AG10803 (cell line): ENCODE data around the gene ARPC2.

Source experiments
- DNase-seq: peaks from one replicate; pipeline ENCODE4 v3.0.0; 2010; ENCODE audit warnings: low read depth
- H3K4me3 ChIP-seq: 2 replicates; pipeline ENCODE4 v1.5.1; 2011; ENCODE audit warnings: mild to moderate bottlenecking, low read length, control low read depth
- TF ChIP-seq, protein P1 (sequence below): conservative IDR thresholded peaks from 2 replicates; pipeline ENCODE4 v1.5.1; 2011; ENCODE audit warnings: mild to moderate bottlenecking, low read length, control low read depth, inconsistent platforms

ARPC2 gene

DNA sequence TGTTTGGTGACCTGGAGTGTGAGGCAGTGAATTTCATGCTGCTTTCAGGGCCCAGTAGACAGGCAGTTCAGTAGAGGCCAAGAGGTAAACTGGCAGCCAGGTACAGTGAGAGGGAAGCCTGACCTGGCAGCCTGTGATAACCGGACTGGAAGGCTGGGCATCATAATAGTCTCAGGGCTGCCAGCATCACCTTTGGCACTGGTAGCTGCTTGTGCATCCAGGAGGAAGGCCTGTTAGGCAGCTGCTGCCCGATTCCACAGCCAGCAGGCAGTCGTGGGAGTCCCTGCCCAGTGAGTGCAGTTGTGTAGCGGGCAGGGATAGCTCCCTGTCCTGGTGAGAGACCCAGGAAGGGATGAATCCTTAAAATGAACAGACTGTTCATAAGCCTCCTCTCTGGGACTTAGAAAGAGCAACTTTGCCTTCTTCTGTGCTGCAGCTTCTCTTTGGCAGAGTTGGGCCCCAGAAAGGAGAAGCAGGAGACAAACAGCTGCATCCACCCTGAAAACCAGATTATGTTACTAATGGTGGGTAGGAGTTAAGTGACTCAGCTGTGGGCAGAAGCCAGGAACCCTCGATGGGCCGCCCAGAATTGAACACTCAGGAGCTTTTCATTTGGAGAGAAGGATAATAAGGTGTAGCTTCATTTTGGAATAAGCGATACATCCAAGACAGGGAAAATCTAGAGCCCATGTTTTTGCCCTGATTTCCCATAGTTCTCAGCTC lies 35.7 kb downstream of the ARPC2 start:
- TF ChIP-seq, protein P1, sequence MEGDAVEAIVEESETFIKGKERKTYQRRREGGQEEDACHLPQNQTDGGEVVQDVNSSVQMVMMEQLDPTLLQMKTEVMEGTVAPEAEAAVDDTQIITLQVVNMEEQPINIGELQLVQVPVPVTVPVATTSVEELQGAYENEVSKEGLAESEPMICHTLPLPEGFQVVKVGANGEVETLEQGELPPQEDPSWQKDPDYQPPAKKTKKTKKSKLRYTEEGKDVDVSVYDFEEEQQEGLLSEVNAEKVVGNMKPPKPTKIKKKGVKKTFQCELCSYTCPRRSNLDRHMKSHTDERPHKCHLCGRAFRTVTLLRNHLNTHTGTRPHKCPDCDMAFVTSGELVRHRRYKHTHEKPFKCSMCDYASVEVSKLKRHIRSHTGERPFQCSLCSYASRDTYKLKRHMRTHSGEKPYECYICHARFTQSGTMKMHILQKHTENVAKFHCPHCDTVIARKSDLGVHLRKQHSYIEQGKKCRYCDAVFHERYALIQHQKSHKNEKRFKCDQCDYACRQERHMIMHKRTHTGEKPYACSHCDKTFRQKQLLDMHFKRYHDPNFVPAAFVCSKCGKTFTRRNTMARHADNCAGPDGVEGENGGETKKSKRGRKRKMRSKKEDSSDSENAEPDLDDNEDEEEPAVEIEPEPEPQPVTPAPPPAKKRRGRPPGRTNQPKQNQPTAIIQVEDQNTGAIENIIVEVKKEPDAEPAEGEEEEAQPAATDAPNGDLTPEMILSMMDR = no peak
- DNase-seq = no peak
- no peak overlapping the region for H3K4me3 ChIP-seq

DNA sequence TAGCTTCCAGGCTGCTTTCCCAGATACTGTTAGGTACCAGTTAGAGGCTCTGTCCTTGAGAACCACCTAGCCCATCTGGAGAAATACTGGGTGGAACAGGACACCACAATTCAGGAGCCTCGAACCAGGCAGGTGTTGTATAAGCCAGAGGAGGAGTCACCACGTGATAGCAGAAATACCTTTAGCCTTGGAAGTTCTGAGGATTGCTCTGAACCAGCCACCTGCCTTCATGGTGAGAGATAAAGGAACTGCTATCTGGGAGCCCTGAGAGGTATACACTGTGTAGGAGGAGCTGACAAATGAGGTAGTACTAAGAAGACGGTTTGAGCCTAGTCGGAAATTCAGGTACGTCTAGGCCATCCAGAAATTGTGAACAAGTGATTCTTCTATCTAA lies 36.2 kb downstream of the ARPC2 start:
- H3K4me3 ChIP-seq = no peak overlapping the region
- no peak for DNase-seq
- TF ChIP-seq, protein P1 = no peak

- TF ChIP-seq, protein P1 = no peak
- DNase-seq = peak; percentile 62
- H3K4me3 ChIP-seq = no peak overlapping the region
Observed at GRCh38 chr2:218255446-218255845, 38.5 kb downstream of the ARPC2 start.

- DNase-seq = no peak
- no peak overlapping the region for H3K4me3 ChIP-seq
- TF ChIP-seq, protein P1 = no peak
Observed at GRCh38 chr2:218256612-218257350, 39.8 kb downstream of the ARPC2 start.

DNA sequence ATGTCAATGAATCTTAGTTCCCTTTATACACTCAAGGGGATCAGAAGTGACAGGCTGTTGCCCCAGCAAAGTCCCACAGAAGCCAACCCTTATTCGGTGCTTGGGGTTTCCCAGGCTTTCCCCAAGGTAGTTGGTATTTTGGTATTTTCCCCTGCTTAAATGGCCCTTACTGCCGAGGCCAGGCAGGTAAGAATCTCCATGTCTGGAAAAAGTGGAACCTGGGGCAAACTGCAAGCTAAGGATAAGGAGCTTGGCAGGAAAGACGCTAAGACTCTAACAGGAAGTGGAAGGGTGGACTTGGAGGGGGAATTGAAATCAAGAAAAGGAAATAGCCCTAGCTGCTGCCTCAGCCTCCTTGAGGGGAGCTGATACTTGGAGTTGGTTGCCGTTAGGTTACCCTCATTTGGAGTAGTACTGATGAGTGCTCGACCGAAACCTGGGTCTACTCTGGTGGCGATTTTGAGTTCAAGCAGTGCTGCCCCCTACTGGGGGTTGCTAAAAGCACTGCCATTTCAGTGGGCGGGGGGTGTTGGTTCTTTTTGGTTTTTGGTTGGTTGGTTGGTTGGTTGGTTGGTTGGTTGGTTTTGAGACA lies 40.5 kb downstream of the ARPC2 start:
- TF ChIP-seq, protein P1 = peak; percentile 62
- DNase-seq = no peak
- H3K4me3 ChIP-seq = no peak overlapping the region

- no peak overlapping the region for H3K4me3 ChIP-seq
- peak; percentile 67 for DNase-seq
- TF ChIP-seq, protein P1 = no peak
Observed at GRCh38 chr2:218259099-218259961, 42.3 kb downstream of the ARPC2 start.
